ENCODE results near the gene SENP2.
"Not testable (repeated sequence)": the region's sequence is repeated elsewhere in the genome, so short reads cannot be mapped to it uniquely, and the experiment has no call there.

The SENP2 gene

DNA sequence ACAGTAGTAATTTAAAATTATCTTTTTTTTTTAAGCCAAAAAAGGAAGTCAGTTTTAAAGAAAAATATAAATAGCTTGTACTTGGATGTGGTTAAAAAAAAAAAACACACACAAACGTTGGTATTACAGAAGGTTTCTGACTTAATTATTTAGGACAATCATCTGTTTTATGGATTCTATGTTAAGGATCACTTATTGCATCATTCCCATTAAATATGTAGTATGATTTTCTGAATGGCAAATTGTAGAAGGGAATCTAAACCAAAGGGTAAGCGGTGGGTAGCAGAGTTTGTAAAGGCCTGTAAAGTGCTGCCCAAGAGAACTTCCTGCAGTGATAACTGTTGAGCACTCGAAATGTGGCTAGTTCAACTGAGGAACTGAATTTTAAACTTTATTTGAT, 8.0 kb downstream of the SENP2 start:
- no peak for DNase-seq

DNA sequence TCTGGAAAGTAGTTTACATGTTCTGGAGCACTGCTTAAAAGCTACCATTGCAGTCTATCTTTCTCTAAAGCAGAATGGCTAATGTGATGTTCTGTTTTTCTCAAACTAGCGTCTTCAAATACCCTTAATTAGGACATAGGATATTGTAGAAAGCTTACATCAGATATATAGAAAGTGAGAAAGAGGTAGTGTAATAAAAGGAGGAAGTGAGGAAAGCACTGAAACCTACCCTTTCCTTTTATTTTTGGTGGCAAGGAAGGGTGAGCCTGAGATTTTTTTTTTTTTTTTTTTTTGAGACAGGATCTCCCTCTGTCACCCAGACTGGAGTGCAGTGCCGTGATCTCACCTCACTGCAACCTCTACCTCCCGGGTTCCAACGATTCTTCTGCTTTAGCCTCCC, 9.4 kb downstream of the SENP2 start:
- DNase-seq = no peak

DNA sequence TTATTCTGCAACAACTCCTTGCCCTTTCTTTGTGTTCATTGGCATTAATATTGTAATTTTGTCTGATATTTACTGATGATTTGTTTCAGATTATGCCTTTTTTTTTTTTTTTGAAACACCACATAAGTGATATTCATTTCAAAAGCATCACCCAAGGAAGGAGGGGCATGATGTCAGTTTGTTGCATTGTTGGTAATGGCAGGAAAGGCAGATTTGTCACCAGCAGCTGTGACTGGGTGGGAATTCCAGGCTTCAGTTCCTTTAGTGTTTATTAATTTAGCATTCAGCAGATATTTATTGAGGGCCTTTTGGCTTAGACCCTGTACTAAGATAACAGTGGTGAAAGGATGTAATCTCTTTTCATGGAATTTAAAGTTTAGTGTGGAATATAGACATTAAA, 19.5 kb downstream of the SENP2 start:
- DNase-seq = no peak

DNA sequence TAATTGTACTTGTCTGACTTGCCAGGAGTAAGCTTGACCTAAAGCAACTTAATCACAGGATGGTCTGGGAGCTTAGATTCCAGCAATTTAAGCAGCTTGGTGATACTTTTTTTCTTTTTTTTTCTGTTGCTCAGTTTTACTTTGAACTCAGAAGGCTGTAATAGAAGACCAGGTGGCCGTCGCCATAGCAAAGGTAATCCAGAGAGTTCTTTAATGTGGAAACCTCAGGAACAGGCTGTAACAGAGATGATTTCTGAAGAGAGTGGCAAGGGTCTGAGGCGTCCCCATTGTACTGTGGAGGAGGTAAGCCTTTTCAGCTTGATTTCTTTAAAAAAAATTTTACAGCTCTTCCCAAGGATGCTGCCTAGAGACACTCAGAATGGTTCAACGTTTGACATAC, 20.1 kb downstream of the SENP2 start:
- no peak for DNase-seq

DNA sequence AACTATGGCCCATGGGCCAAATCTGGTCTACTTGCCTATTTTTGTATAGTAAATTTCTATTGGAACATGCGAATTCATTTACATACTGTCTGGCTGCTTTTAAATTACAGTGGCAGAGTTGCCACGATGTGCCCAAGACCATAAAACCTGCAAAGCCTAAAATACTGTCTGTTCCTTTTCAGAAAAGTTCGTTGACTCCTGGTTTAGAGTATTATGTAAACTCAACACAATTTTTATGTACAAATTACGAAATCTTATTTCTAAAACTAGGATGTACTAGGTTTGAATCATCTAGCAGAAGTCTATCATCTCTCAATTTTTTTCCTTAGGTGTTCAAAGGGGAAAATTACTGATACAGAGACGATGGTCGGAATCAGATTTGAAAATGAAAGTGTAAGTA, 26.9 kb downstream of the SENP2 start:
- DNase-seq = no peak

DNA sequence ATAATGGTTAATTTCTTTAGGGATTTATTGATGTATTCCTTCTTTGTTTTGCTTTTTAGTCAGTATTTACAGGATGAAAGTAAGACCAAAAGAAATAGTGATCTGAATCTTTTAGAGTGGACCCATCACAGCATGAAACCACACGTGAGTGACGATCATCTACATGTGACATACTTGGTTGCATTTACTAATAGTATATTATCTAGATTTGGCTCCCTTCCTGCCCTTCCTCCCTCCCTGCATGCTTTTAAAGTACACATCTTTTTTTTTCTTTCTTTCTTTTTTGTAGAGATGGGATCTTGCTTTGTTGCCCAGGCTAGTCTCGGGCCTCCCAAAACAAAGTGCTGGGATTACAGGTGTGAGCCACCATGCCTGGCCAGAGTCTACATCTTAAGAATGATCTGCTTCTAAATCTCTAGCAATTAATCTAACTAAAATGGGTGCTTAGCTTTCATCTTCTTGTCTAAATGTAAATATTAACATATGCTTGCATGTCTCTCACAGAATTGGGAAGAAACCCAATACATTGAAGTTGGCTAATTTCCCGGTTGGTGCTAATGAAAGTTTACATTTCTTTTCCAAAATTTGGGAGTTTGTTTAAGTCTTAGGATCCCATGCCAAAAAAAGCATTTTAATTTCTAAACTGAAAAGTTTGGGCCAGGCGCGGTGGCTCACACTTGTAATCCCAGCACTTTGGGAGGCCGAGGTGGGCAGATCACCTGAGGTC, 38.0 kb downstream of the SENP2 start:
- DNase-seq = no peak

DNA sequence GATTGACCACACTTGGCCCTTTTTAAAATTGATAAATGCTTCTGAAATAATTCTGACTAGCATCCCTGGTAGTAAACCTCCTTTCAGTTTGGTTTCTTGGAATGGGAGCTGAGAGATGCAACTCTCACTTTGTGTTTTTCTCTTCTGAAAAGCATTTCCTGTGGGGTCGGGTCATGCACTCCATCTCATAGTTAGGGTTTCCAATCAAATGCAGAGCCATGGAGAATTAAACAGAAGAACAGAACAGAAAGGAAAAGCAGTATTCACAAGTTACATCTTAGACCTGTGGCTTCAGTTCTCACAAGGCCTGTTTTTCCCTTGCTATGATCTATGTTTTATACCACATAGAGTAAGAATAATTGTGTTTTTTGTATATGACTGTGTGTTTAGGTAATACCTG, 39.7 kb downstream of the SENP2 start:
- no peak for DNase-seq

DNA sequence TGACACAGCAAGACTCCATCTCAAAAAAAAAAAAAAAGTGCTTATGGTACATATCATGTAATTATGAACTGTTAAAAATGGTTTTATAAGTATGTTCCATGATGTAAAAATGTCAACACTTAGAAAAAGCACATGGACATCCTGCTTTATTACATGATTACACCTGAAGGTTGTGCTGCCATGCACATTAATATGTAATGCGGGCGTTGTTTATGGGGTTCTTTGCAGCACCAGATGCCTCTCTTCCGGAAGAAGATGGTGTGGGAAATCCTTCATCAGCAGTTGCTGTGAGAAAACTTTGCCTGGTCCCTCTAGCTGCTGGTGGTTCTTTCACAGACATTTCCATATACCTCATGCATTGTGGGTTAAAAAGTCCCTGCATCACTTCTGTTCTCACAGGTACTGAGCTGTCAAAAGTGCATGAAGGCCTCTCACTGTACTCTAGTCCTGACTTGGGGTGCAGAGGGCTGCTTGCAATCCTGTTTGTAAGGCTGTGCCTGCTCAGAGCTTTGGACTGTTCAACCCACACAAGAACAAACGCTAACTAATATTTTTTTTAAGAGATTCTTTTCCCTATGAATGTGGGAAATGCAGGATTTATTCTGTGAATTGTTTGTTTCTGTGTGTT, 43.6 kb downstream of the SENP2 start:
- DNase-seq = no peak

DNA sequence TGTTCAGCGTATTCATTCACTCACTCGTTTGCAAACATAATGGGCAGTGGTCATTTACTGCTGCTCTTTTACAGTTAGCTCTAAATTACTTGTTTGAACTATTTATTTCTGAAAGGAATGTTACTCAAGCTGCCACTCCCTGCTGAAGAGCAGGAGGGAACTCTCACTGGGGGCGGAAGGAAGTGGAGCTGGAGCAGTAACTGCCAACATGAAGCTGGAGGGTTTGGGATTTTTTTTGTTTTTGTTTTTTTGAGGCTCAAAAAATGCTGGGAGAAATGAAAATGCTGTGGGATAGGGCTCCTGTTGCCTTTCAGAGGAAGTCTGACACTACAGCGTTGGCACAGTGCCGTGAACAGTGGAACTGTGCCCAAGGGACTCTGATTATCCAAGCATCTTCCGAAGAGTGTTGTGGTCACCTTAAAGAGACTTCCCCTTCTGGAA, 44.1 kb downstream of the SENP2 start:
- DNase-seq = no peak

DNA sequence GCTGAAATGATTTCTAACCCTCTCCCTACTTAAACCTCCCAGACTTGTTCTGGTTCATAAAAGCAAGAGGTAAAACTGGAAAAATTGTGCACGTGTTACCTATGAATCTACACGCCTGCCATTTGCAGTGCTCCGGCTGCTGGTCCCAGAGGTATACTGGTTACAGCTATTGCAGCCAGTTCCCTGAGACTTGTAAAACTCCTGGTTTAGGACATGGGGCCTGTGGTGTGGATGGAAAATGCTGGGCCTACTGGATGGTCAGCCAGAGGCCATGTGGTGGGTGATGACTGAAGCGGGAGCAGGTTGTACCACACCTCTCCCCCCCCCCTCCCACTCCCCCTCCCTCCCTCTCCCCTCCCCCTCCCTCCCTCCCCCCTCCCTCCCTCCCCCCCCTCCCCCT, 45.0 kb downstream of the SENP2 start:
- DNase-seq = no peak

DNA sequence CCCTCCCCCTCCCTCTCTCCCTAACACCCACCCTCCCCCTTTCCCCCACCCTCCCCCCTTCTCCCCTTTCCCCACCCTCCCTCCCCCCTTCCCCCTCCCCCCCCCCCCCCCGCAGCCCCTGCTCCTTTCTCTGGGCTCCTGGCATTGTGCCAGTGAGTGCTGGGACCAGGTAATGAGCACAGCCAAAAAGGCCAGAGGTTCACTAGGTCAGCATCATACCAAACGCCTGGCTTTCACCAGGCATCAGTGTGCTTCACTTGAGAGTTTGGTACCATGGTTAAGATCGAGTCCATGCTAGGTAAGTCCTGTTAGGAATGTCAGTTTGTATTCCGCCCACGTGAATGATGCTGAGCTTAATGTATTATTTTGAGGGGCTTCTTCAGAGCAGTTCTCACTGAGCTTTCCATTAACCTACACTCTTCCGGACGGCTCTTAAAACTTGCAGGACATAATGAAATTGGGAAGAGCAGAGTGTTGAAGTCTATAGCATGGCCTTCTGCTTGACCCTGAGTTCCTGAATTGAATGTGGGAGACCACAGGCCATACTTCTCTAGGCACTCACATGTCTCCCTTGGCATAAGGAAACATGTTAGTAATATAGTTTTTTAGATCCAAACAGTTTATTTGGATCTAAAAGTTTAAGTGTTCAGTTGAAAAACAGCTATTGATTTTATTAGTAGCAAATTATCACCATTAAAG, 45.6 kb downstream of the SENP2 start:
- DNase-seq = no peak

DNA sequence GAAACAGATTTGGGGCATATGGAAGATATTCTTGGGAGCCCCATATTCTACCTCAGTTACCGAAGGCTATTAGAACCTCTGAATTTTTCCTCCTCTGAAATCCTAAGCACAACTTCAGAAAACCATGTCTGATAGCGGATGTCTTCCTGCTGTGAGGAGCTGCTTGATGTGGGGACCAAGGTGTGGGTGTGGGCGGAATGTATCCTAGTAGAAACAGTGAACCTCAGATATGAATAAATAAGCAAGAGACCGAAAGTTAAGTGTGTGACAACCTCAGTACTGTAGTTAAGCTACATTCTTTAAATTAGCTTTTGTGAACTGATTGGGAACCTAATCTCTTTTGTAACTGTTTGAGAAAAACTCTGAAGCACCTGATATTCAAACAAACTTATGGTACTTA, 46.9 kb downstream of the SENP2 start:
- no peak for DNase-seq

DNA sequence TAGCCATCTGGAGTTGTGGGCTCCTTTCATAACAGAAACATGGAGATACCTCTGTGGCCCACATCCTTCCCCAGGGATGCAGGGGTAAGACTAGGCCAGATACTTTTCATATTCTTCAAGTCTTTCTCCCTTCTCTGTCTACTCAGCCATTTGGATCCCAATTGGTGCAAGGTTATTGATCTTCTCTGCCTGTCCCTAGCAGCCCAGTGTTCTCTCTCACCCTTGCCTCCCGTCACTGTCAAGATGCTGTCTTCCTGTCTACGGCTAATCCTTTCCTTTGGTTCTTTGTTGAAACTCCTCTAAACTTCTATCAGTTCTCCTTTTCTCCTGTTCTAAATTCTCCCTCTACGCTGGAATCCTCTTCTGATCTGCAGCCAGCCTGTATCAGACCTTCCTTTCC, 51.3 kb downstream of the SENP2 start:
- DNase-seq = no peak

DNA sequence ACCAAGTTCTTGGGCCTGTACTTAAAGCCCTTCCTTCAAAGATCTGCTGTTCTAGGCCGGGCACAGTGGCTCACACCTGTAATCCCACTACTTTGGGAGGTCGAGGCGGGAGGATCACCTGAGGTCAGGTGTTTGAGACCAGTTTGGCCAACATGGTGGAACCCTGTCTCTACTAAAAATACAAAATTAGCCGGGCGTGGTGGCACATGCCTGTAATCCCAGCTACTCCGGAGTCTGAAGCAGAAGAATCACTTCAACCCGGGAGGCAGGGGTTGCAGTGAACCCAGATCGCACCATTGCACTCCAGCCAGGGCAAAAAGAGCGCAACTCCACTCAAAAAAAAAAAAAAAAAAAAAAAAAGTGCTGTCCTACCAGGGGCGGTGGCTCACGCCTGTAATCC, 52.6 kb downstream of the SENP2 start:
- not testable (repeated sequence) for DNase-seq

DNA sequence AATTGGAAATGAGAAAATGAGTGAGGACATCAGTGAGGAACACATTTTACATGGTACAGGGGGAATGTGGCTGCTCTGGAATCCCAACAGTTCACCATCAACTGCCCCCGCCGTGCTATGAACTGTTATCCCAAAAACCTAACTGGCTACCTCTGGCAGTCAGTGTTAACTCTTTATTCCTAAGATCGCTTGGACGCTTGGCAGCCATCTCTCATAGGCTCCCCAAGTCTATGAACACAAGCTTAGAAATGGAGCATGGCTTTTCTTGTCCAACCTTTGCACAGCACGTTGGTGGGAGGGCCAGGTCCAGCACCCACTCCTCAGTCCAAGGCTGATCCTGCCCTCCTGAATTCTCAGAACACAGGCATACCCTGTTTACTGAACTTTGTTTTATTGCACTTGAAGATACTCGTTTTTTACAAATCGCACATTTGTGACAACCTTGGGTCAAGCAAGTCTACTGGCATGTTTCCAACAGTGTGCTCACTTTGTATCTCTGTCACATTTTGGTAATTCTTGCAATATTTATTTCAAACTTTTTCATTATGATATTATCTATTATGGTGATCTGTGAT, 53.6 kb downstream of the SENP2 start:
- no peak for DNase-seq

DNA sequence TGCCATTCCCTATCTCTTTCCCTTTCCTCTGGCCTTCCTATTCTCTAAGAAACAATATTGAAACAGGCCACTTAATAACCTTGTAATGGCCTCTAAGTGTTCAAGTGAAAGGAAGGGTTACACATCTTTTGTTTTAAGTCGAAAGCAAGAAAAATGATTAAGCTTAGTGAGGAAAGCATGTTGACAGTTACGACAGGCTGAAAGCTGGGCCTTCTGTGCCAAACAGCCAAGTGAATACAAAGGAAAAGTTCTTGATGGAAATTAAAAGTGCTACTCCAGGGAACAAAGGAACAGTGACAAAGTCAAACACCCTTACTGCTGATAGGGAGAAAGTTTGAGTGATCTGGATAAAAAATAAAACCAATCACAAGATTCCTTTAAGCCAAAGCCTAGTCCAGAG, 54.2 kb downstream of the SENP2 start:
- DNase-seq = no peak

DNA sequence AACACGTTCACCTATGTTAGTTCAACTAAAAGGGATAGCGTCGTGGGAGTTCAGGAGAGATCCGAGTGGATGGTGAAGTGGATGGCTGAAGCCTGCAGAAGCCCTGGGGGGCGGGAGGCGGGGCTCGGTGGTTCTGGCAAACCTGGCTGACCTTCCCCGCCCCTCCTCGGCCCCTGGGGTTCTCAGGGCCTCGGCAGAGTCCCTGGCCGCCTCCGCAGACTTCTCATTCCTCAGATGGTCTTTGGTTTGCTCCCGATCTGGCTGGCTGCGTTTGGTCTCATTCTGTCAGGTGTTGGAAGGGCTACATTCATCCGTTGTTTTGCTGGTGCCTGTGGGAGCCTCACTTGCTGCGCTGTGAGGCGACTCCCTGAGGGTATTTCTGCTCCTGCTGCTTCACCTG, 59.1 kb downstream of the SENP2 start:
- DNase-seq = not testable (repeated sequence)

DNA sequence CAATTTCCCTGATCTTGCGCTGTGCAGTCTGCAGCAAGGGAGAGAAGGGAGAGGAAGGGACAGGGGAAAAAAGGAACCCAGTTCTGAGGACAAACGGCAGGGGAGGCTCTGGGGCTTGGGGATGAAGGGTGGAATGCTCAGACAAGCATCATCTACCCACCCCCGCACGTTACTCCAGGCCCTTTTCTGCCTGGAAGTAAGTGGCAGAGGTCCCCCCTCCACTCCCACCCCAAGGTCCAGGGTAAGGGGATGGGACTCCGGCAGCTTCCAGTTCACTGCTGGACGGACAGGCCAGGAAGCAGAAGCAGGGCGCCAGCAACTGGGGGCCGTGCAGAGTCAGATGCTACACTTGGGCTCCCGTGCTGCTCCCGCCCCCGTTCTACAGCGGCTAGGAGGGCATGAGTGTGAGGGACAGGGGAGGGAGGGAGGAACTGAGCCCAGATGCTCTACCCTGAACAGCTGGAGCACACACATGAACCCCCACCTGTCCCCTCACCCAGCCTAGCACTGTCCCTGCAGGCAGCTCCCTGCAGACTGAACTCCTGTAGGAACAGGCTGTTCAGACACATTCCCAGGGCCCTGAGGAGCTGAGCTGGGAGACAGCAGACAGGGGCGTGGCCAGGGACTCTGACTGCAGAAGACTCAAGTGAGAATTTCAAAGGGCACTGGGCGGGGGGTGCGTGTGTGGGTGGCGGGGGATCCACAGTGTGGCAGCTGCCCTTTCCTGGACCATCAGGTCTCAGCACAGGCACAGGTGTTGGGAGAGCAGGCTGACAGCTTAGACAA, 59.7 kb downstream of the SENP2 start:
- no peak for DNase-seq

DNA sequence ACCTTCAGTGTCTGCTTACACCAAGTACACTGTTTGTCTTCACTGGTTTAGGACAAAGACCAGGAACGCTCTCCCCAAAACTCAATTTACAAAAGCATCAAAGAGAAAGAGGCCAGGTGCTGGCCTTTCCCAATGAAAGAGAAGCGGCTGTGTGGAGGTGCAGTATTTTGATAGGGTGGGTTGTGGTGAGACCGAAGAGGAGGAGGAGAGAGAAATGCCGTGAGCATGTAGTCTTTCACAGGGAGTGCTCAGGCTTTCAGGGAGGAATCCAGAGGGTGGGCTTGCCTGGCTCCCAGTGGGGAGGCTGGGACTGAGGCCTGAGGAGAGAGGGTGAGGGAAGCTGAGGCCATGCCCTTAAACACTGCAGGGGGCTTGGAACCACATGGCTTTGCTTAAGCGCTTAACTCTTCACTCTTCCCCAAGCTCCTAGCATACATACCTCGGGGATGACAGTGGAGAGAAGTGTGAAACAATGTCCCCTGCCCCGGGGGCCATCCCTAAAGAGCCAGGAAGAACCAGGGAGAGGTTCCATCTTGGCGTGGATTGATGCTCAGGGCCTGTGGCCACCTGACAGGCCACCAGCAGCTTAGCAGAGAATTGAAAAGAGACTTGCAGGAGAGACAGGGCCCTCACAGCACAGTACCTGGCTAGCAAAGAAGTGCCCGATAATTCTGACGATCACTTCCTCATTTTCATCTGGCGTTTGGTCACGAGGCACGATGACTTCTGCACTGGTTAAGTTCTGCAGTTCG, 60.5 kb downstream of the SENP2 start:
- no peak for DNase-seq

DNA sequence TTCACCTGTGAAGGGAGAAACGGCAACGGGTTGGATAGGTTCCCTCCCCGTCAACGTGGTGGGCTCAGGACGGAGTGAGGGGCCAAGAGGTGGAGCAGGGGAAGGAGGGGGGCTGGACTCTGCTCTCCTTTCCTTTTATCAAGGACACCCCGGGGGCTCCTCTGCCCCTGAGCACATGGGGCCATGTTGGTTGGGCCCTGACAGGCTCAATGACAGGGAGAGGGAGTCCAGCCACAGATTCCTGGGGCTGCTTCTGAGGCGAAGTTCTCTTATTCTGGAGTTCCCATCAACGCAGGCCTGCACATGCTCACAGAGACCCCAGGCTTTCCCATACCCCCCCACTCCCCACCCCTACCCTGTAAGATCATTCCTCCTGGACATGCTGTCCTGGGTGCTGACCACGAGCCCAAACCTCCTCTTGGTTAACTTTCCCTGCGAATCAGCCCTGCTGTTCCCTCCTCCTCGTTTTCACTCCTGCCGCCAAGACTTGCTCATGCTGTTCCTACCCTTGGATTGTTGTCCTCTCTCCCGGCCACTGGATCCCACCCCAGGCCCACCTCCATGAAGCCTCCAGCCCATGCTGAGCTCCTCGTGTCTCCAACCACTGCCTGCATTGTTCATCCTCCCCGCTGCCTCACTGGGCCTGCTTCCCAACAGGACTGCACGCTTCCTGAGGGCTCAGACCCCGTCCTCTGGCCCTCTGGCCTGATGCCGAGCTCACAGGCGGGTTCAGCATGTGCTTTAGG, 61.2 kb downstream of the SENP2 start:
- DNase-seq = no peak

DNA sequence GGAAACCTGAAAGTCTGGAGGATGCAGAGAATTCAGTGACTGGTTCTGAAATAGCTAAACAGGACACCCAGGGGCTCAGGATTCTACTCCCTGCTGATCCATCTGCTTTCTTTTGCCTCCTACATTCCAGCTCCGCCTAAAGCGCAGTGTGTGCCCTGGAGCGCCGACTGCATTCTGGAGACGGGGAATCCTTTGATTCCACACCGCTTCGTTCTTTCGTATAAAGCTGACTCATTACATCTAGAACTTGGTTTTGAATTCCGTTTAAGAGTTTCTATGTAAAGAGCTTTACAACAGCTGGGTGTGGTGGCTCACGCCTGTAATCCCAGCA, 61.8 kb downstream of the SENP2 start:
- DNase-seq = no peak

DNA sequence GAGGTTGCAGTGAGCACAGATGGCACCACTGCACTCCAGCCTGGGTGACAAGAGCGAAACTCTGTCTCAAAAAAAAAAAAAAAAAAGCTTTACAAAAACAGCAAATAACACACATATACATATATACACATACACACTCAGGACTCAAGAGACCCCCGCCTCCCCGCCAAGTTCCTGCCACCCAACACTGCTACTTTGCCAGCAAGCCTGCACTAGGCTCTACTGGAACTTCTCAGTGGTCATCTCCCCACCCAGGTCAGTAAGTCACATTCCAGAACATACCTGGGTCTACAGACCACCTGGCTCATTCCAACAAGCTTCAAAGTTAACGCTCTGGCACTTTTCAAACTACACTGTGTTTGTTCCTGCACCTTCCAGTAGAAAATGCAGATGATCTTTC, 62.3 kb downstream of the SENP2 start:
- DNase-seq = no peak
